Trophoblast cell (in vitro differentiated cells and primary cell): Measurements from ENCODE around the gene SMAD9.

Experiments used
- DNase-seq, 2 donors: peaks; one replicate each; pipeline ENCODE4 v3.0.0-alpha.2; 2016
- H2AFZ ChIP-seq: 2 replicates; pipeline ENCODE4 v1.6.1; 2013; ENCODE audit warnings: low read length, moderate library complexity, mild to moderate bottlenecking; ENCODE audit not compliant: insufficient read depth, poor library complexity
- H2AK5ac ChIP-seq: 2 replicates; pipeline ENCODE4 v1.6.1; 2013; ENCODE audit warnings: mild to moderate bottlenecking, low read length
- H2BK120ac ChIP-seq: 2 replicates; pipeline ENCODE4 v1.6.1; 2013; ENCODE audit warnings: low read length, mild to moderate bottlenecking, moderate library complexity; ENCODE audit not compliant: insufficient read depth, poor library complexity
- H2BK12ac ChIP-seq: 2 replicates; pipeline ENCODE4 v1.6.1; 2013; ENCODE audit warnings: mild to moderate bottlenecking, low read length, moderate library complexity
- H2BK5ac ChIP-seq: 2 replicates; pipeline ENCODE4 v1.6.1; 2013; ENCODE audit warnings: low read length, low read depth, moderate library complexity, mild to moderate bottlenecking; ENCODE audit not compliant: poor library complexity
- H3K14ac ChIP-seq: 2 replicates; pipeline ENCODE4 v1.6.1; 2013; ENCODE audit warnings: mild to moderate bottlenecking, low read length
- H3K18ac ChIP-seq: 2 replicates; pipeline ENCODE4 v1.6.1; 2013; ENCODE audit warnings: mild to moderate bottlenecking, low read length
- H3K23ac ChIP-seq: 2 replicates; pipeline ENCODE4 v1.6.1; 2013; ENCODE audit warnings: low read length
- H3K27ac ChIP-seq: 2 replicates; pipeline ENCODE4 v1.5.1; 2013; ENCODE audit warnings: low read depth, mild to moderate bottlenecking, inconsistent platforms, low read length, moderate library complexity
- H3K27me3 ChIP-seq: 2 replicates; pipeline ENCODE4 v1.6.1; 2013; ENCODE audit warnings: inconsistent platforms, mild to moderate bottlenecking, low read length, moderate library complexity; ENCODE audit not compliant: insufficient read depth
- H3K36me3 ChIP-seq, 2 experiments: 1 replicate in 1 of 2; 2 replicates in 1 of 2; pipeline ENCODE4 v1.6.1; 2013; ENCODE audit warnings: low read length in 2 of 2, mild to moderate bottlenecking in 2 of 2, moderate library complexity in 1 of 2; ENCODE audit not compliant: insufficient read depth in 2 of 2, control insufficient read depth in 1 of 2
- H3K4ac ChIP-seq: 2 replicates; pipeline ENCODE4 v1.6.1; 2013; ENCODE audit warnings: low read depth, mild to moderate bottlenecking, low read length, moderate library complexity
- H3K4me1 ChIP-seq, 2 experiments: 1 replicate in 1 of 2; 2 replicates in 1 of 2; pipeline ENCODE4 v1.6.1; 2013; ENCODE audit warnings: low read length in 2 of 2, mild to moderate bottlenecking in 2 of 2, moderate library complexity in 1 of 2; ENCODE audit not compliant: insufficient read depth in 2 of 2, control insufficient read depth in 1 of 2
- H3K4me2 ChIP-seq: 2 replicates; pipeline ENCODE4 v1.6.1; 2013; ENCODE audit warnings: inconsistent platforms, mild to moderate bottlenecking, low read length, moderate library complexity
- H3K4me3 ChIP-seq: 2 replicates; pipeline ENCODE4 v1.5.1; 2013; ENCODE audit warnings: mild to moderate bottlenecking, low read depth, low read length, inconsistent platforms
- H3K79me1 ChIP-seq: one replicate; pipeline ENCODE4 v1.6.1; 2013; ENCODE audit warnings: low read length
- H3K79me2 ChIP-seq: 2 replicates; pipeline ENCODE4 v1.6.1; 2013; ENCODE audit warnings: low read length, mild to moderate bottlenecking; ENCODE audit not compliant: control insufficient read depth, insufficient read depth, poor library complexity
- H3K9ac ChIP-seq: 2 replicates; pipeline ENCODE4 v1.6.1; 2013; ENCODE audit warnings: mild to moderate bottlenecking, low read length
- H3K9me3 ChIP-seq: 2 replicates; pipeline ENCODE4 v1.6.1; 2013; ENCODE audit warnings: low read depth, mild to moderate bottlenecking, control low read depth, inconsistent platforms, low read length; ENCODE audit not compliant: insufficient read depth
- H4K12ac ChIP-seq: 2 replicates; pipeline ENCODE4 v1.6.1; 2013; ENCODE audit warnings: low read depth, mild to moderate bottlenecking, low read length, moderate library complexity
- H4K8ac ChIP-seq: 2 replicates; pipeline ENCODE4 v1.6.1; 2013; ENCODE audit warnings: low read depth, mild to moderate bottlenecking, low read length, moderate library complexity
- H4K91ac ChIP-seq: one replicate; pipeline ENCODE4 v1.6.1; 2013; ENCODE audit warnings: low read depth, mild to moderate bottlenecking, low read length, moderate library complexity
- WGBS: extraction: QIAGEN DNeasy Blood & Tissue Kit; methylation state at CpG from one replicate; pipeline ENCODE4 v1.1.7; 2013; ENCODE audit warnings: missing lambda C conversion rate; ENCODE audit not compliant: insufficient read length, insufficient coverage; ENCODE audit errors: extremely low coverage; 5-methylcytosine and 5-hydroxymethylcytosine counted together

The SMAD9 gene

DNA sequence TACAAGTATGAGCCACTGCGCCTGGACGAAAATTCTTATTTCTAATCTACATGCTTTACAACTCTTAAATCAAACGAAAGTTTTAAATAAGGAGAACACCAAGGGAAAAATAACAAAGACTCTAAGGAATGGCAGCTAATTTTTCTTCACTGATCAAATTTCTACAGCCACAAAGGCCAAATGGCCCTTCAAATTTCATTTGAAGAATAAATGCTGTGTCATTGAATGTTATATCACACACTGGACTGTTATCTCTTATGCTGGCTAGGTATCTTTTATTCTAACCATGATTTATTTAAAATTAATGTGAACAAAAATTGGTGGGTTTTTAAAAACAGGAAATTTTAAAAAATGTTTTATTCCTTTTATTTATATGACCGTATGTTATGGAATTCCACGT lies 14.1 kb downstream of the SMAD9 start:
- Histone ChIP-seq H3K14ac (no peak overlapping the region), H4K12ac (no peak overlapping the region), H2BK5ac (no peak overlapping the region), H2BK12ac (no peak overlapping the region), H2AK5ac (no peak overlapping the region), H2BK120ac (no peak overlapping the region), H3K4ac (no peak overlapping the region), H3K4me3 (no peak overlapping the region), H4K8ac (no peak overlapping the region), H3K27ac (no peak overlapping the region), H4K91ac (no peak overlapping the region), H3K36me3 (peaks cover 0 to 1% of the 10 kb centered on the region in 2 experiments), H3K27me3 (no peaks in the 10 kb centered on the region), H3K4me2 (no peak overlapping the region), H2AFZ (no peak overlapping the region), H3K18ac (no peak overlapping the region), H3K9me3 (no peaks in the 10 kb centered on the region), H3K79me2 (no peaks in the 10 kb centered on the region), H3K23ac (no peak overlapping the region), H3K4me1 (peaks cover 2 to 8% of the 10 kb centered on the region in 2 experiments), H3K9ac (no peak overlapping the region), H3K79me1 (no peaks in the 10 kb centered on the region)
- WGBS = no CpG with 5 or more reads among the region's 5 CpGs
- DNase-seq = no peak

DNA sequence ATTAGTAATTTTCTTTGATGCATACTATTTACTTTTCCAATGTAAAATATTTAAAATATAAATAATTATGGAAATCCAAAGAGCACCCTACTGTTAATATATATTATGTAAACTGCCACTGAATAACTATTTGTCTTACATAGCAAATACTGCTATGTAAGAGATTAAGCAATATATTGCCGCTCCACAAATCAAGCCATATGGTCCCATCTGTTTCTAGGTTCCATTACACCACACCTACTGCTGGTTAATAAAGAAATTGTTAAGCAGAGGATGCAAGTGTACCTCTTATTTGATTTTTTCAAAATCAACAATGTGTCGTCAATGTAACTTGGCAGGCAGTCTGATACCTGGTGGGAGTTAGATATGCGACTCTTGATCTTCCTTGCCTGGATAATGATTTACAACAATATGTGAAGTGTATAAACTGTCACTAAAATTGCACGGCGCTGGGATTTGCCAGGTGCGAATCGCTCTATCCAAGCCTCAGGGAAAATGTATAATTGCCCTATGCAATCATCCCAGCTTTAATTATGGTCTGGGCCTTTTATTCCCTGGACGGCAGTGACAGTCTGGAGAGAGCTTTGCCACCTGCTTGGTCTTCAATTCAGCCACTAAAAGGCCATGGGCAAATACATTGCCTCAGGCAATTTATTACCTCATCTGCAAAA lies 16.0 kb downstream of the SMAD9 start:
- WGBS = no CpG with 5 or more reads among the region's 8 CpGs
- no peak overlapping the region for H3K4me3 ChIP-seq
- no peak for DNase-seq

DNA sequence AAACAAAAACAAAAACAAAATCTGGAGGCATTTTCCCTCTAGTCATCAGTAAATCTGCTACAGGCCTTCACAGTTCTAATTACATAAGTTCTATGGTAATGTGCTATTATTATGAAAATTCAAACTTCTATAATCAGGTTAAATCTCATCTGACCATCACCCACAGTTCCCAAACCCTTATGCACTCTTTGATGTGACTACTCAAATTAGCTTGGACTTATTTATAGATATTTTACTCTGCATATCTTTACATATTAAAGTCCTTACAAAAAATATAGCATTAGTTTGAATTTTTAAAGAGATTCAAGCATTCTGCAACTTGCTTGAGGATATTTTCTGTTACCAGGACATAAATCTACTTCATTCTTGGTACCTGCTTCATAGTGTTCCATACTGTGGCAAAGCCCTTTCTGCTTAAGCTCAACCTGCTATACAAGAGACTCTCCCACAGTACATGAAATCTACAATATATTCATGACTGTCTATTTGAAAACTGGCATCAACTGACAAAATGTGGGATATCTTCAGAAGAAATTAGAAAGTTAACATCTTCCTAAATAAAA lies 22.9 kb downstream of the SMAD9 start:
- no peak overlapping the region for H3K4me2 ChIP-seq
- no peak overlapping the region for H3K14ac ChIP-seq
- no peak overlapping the region for H2AK5ac ChIP-seq
- no peak overlapping the region for H4K12ac ChIP-seq
- H3K36me3 ChIP-seq = no peaks in the 10 kb centered on the region
- no peak overlapping the region for H3K23ac ChIP-seq
- no peaks in the 10 kb centered on the region for H3K79me2 ChIP-seq
- H4K91ac ChIP-seq = no peak overlapping the region
- H4K8ac ChIP-seq = no peak overlapping the region
- H3K9ac ChIP-seq = no peak overlapping the region
- no peak overlapping the region for H3K4ac ChIP-seq
- no peak overlapping the region for H2AFZ ChIP-seq
- H3K18ac ChIP-seq = no peak overlapping the region
- H2BK120ac ChIP-seq = no peak overlapping the region
- no peaks in the 10 kb centered on the region for H3K79me1 ChIP-seq
- no peaks in the 10 kb centered on the region for H3K27me3 ChIP-seq
- no peak overlapping the region for H2BK5ac ChIP-seq
- no peaks in the 10 kb centered on the region for H3K4me1 ChIP-seq
- no peak overlapping the region for H3K4me3 ChIP-seq
- H3K27ac ChIP-seq = no peak overlapping the region
- no peak for DNase-seq
- H2BK12ac ChIP-seq = no peak overlapping the region
- H3K9me3 ChIP-seq = no peaks in the 10 kb centered on the region

More for the DNA sequence above, 16.0 kb downstream of the SMAD9 start:
- Histone ChIP-seq H2BK5ac (no peak overlapping the region), H3K27ac (no peak overlapping the region), H3K14ac (no peak overlapping the region), H4K91ac (no peak overlapping the region), H3K4ac (no peak overlapping the region), H3K4me1 (peaks cover 0 to 2% of the 10 kb centered on the region in 2 experiments), H3K4me2 (no peak overlapping the region), H3K9me3 (no peaks in the 10 kb centered on the region), H3K18ac (no peak overlapping the region), H3K23ac (no peak overlapping the region), H2AFZ (no peak overlapping the region), H3K27me3 (no peaks in the 10 kb centered on the region), H3K79me1 (no peaks in the 10 kb centered on the region), H3K36me3 (peaks cover 0 to 1% of the 10 kb centered on the region in 2 experiments), H4K8ac (no peak overlapping the region), H2BK120ac (no peak overlapping the region), H3K79me2 (no peaks in the 10 kb centered on the region), H4K12ac (no peak overlapping the region), H2AK5ac (no peak overlapping the region), H3K9ac (no peak overlapping the region), H2BK12ac (no peak overlapping the region)

DNA sequence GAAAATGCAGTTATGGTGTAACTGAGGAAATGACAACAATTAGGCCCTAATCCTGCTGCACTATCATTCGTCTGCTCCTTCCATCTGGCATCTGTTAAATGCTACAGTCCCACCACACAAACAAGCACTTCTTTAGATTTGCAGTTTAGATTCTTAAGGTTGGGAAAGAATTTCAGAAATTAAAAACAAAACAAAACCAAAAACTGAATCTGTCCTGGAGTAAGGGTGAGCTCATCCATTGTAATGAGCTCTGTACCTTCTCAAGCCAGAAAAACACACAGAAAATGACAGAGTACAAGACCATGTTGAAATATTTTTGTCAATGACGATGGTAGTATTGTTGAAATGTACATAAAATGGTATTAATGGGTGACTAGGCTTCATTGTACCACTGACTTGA lies 28.3 kb downstream of the SMAD9 start:
- Histone ChIP-seq H4K8ac (no peak overlapping the region), H3K14ac (no peak overlapping the region), H2AFZ (no peak overlapping the region), H3K9me3 (no peaks in the 10 kb centered on the region), H2BK12ac (no peak overlapping the region), H3K23ac (no peak overlapping the region), H3K4me2 (no peak overlapping the region), H3K4me1 (peaks cover 2 to 7% of the 10 kb centered on the region in 2 experiments), H2BK120ac (no peak overlapping the region), H3K27me3 (no peaks in the 10 kb centered on the region), H3K4me3 (no peak overlapping the region), H2BK5ac (no peak overlapping the region), H3K9ac (no peak overlapping the region), H3K4ac (no peak overlapping the region), H4K91ac (no peak overlapping the region), H3K18ac (no peak overlapping the region), H4K12ac (no peak overlapping the region), H3K36me3 (no peaks in the 10 kb centered on the region), H2AK5ac (no peak overlapping the region), H3K79me1 (no peaks in the 10 kb centered on the region), H3K79me2 (no peaks in the 10 kb centered on the region), H3K27ac (peak overlapping the region; percentile 12)
- DNase-seq = no peak
- WGBS = no CpG with 5 or more reads among the region's 2 CpGs
